ENCODE results near the gene USP17L17. TPM values are rescaled to one million over a fixed set of nuclear protein-coding genes. Genes with fewer than 3 reads are reported as not detected.
"Not testable (repeated sequence)": the region's sequence is repeated elsewhere in the genome, so short reads cannot be mapped to it uniquely, and the experiment has no call there.

The USP17L17 gene
- polyA plus RNA-seq, 1 donor: not detected

GRCh38 chr4:9253078-9253477 lies 9.4 kb downstream of the USP17L17 start, which contains the start of gene USP17L19:
Gene USP17L19, plus strand, starts transcription at chr4:9253378. Its CDS starts 0 bp downstream, at chr4:9253378.
- H3K27me3 ChIP-seq (ENCODE audit: control insufficient read depth, insufficient read depth, low read length); H3K27ac ChIP-seq (ENCODE audit: low read length); H3K4me1 ChIP-seq (ENCODE audit: control insufficient read depth, insufficient read depth, low read length); H3K9me3 ChIP-seq (ENCODE audit: control insufficient read depth, low read depth, low read length); DNase-seq; H3K4me3 ChIP-seq (ENCODE audit: low read length); H3K36me3 ChIP-seq (ENCODE audit: control insufficient read depth, insufficient read depth, low read length): not testable (repeated sequence)
- no CpG with 5 or more reads among the region's 13 CpGs for WGBS (ENCODE audit: insufficient coverage, low lambda C conversion rate)

- H3K9me3 ChIP-seq (ENCODE audit: control insufficient read depth, low read depth, low read length); H3K27me3 ChIP-seq (ENCODE audit: control insufficient read depth, insufficient read depth, low read length); H3K27ac ChIP-seq (ENCODE audit: low read length); H3K4me1 ChIP-seq (ENCODE audit: control insufficient read depth, insufficient read depth, low read length); H3K36me3 ChIP-seq (ENCODE audit: control insufficient read depth, insufficient read depth, low read length); DNase-seq; H3K4me3 ChIP-seq (ENCODE audit: low read length): not testable (repeated sequence)
- no CpG with 5 or more reads among the region's 15 CpGs for WGBS (ENCODE audit: insufficient coverage, low lambda C conversion rate)
Measured at GRCh38 chr4:9257824-9258223, 14.1 kb downstream of the USP17L17 start, which contains the start of gene USP17L20. Gene USP17L20, plus strand, starts transcription at chr4:9258124. Its CDS starts 0 bp downstream, at chr4:9258124.

DNA sequence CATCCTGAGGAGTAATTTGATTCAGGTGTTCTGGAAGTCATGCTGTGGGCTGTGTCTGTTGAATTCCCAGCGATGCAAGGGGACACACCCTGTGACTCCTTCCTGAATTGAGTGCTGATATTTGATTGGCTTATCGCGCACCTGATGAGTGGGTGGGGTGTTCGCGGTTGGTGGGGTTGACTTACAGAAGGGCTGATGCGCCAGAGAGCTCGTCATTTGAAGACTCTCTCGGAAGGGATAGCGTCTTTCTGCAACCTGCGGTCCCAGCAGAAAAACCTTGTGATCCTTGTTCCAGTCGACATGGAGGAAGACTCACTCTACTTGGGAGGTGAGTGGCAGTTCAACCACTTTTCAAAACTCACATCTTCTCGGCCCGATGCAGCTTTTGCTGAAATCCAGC lies 18.9 kb downstream of the USP17L17 start, which contains the start of gene USP17L21:
USP17L21 (plus strand) TSS at position 301 of the 400 bp plus-strand sequence; CDS start at position 301, 0 bp downstream.
- H3K27ac ChIP-seq (ENCODE audit: low read length); H3K4me3 ChIP-seq (ENCODE audit: low read length); DNase-seq; H3K27me3 ChIP-seq (ENCODE audit: control insufficient read depth, insufficient read depth, low read length); H3K9me3 ChIP-seq (ENCODE audit: control insufficient read depth, low read depth, low read length); H3K36me3 ChIP-seq (ENCODE audit: control insufficient read depth, insufficient read depth, low read length); H3K4me1 ChIP-seq (ENCODE audit: control insufficient read depth, insufficient read depth, low read length): not testable (repeated sequence)
- WGBS (ENCODE audit: insufficient coverage, low lambda C conversion rate): no CpG with 5 or more reads among the region's 13 CpGs

DNA sequence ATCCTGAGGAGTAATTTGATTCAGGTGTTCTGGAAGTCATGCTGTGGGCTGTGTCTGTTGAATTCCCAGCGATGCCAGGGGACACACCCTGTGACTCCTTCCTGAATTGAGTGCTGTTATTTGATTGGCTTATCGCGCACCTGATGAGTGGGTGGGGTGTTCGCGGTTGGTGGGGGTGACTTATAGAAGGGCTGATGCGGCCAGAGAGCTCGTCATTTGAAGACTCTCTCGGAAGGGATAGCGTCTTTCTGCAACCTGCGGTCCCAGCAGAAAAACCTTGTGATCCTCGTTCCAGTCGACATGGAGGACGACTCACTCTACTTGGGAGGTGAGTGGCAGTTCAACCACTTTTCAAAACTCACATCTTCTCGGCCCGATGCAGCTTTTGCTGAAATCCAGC lies 23.6 kb downstream of the USP17L17 start, which contains the start of gene USP17L22:
USP17L22 (plus strand) TSS at position 301 of the 400 bp plus-strand sequence; CDS start at position 301, 0 bp downstream.
- WGBS (ENCODE audit: insufficient coverage, low lambda C conversion rate): no CpG with 5 or more reads among the region's 15 CpGs
- H3K36me3 ChIP-seq (ENCODE audit: control insufficient read depth, insufficient read depth, low read length); DNase-seq; H3K9me3 ChIP-seq (ENCODE audit: control insufficient read depth, low read depth, low read length); H3K4me1 ChIP-seq (ENCODE audit: control insufficient read depth, insufficient read depth, low read length); H3K27me3 ChIP-seq (ENCODE audit: control insufficient read depth, insufficient read depth, low read length); H3K27ac ChIP-seq (ENCODE audit: low read length); H3K4me3 ChIP-seq (ENCODE audit: low read length): not testable (repeated sequence)

- not testable (repeated sequence) for H3K27me3 ChIP-seq (ENCODE audit: control insufficient read depth, insufficient read depth, low read length); H3K4me1 ChIP-seq (ENCODE audit: control insufficient read depth, insufficient read depth, low read length); H3K9me3 ChIP-seq (ENCODE audit: control insufficient read depth, low read depth, low read length); H3K36me3 ChIP-seq (ENCODE audit: control insufficient read depth, insufficient read depth, low read length); H3K27ac ChIP-seq (ENCODE audit: low read length); H3K4me3 ChIP-seq (ENCODE audit: low read length); DNase-seq
- no CpG with 5 or more reads among the region's 10 CpGs for WGBS (ENCODE audit: insufficient coverage, low lambda C conversion rate)
Measured at GRCh38 chr4:9271719-9272118, 28.0 kb downstream of the USP17L17 start.

Other genes with a start within 250 kb of the USP17L17 start
- gene FAM90A26, start 73.5 kb upstream of the USP17L17 start, polyA plus RNA-seq: not detected
- not detected for gene USP17L10, start 33.2 kb upstream of the USP17L17 start, polyA plus RNA-seq
- not detected for gene USP17L11, start 28.5 kb upstream of the USP17L17 start, polyA plus RNA-seq
- gene USP17L12, start 23.7 kb upstream of the USP17L17 start, polyA plus RNA-seq: not detected
- not detected for gene USP17L13, start 19.0 kb upstream of the USP17L17 start, polyA plus RNA-seq
- gene USP17L15, start 9.5 kb upstream of the USP17L17 start, polyA plus RNA-seq: not detected
- not detected for gene USP17L18, start 4.8 kb downstream of the USP17L17 start, polyA plus RNA-seq
- gene USP17L19, start 9.5 kb downstream of the USP17L17 start, polyA plus RNA-seq: not detected
- not detected for gene USP17L20, start 14.2 kb downstream of the USP17L17 start, polyA plus RNA-seq
- gene USP17L21, start 19.0 kb downstream of the USP17L17 start, polyA plus RNA-seq: not detected
- gene USP17L22, start 23.7 kb downstream of the USP17L17 start, polyA plus RNA-seq: not detected
- gene USP17L24, start 81.3 kb downstream of the USP17L17 start, polyA plus RNA-seq: not detected
- gene USP17L25, start 86.0 kb downstream of the USP17L17 start, polyA plus RNA-seq: not detected
- gene USP17L26, start 90.8 kb downstream of the USP17L17 start, polyA plus RNA-seq: not detected
- not detected for gene USP17L5, start 95.5 kb downstream of the USP17L17 start, polyA plus RNA-seq
- gene USP17L27, start 100.3 kb downstream of the USP17L17 start, polyA plus RNA-seq: not detected
- not detected for gene USP17L28, start 105.0 kb downstream of the USP17L17 start, polyA plus RNA-seq
- gene USP17L29, start 109.8 kb downstream of the USP17L17 start, polyA plus RNA-seq: not detected
- not detected for gene USP17L30, start 119.2 kb downstream of the USP17L17 start, polyA plus RNA-seq
- not detected for gene DEFB131A, start 200.5 kb downstream of the USP17L17 start, polyA plus RNA-seq